Keratinocyte (primary cell): ENCODE data around the gene RPRD1B. TPM values are rescaled to one million over a fixed set of nuclear protein-coding genes. Genes with fewer than 3 reads are reported as not detected.

Experiments used
- DNase-seq: peaks from one replicate; pipeline ENCODE4 v3.0.0-alpha.2; 2011; ENCODE audit warnings: low read depth, missing footprints, low spot score
- FAIRE-seq: peaks from 2 replicates; lab custom pipeline; 2011; peaks lifted over from hg19 to GRCh38; lab: Jason Lieb, UNC
- H2AFZ ChIP-seq: 2 replicates; pipeline ENCODE4 v1.6.0; 2012; ENCODE audit warnings: low read length, control low read depth, inconsistent platforms; ENCODE audit not compliant: control insufficient read depth
- H3K27ac ChIP-seq: 2 replicates; pipeline ENCODE4 v1.5.1; 2011; ENCODE audit warnings: low read length; ENCODE audit not compliant: control insufficient read depth, insufficient read depth
- H3K27me3 ChIP-seq: 3 replicates; pipeline ENCODE4 v1.6.0; 2011; ENCODE audit warnings: low read length; ENCODE audit not compliant: control insufficient read depth, insufficient read depth; ENCODE audit errors: extremely low read depth
- H3K36me3 ChIP-seq, 2 experiments: 2 replicates in 1 of 2; 3 replicates in 1 of 2; pipeline ENCODE4 v1.5.1; 2011; ENCODE audit warnings: low read length in 2 of 2, mild to moderate bottlenecking in 1 of 2; ENCODE audit not compliant: control insufficient read depth in 2 of 2, insufficient read depth in 2 of 2; ENCODE audit errors: extremely low read depth in 1 of 2
- H3K4me1 ChIP-seq: 3 replicates; pipeline ENCODE4 v1.5.1; 2011; ENCODE audit warnings: low read length; ENCODE audit not compliant: control insufficient read depth, insufficient read depth; ENCODE audit errors: extremely low read depth
- H3K4me2 ChIP-seq: 3 replicates; pipeline ENCODE4 v1.6.0; 2011; ENCODE audit warnings: low read depth, low read length; ENCODE audit not compliant: control insufficient read depth, insufficient read depth; ENCODE audit errors: extremely low read depth
- H3K4me3 ChIP-seq, 3 experiments: fragments of 200-600 bp in 1 of 3; sonication (generic) in 1 of 3; 2 replicates in 2 of 3; 3 replicates in 1 of 3; pipeline ENCODE4 v1.5.1; 2011 to 2016; ENCODE audit warnings: low read length in 3 of 3, mild to moderate bottlenecking in 3 of 3, control low read depth in 2 of 3, inconsistent platforms in 1 of 3, low read depth in 1 of 3, mixed read lengths in 1 of 3, mixed run types in 1 of 3, moderate library complexity in 1 of 3; ENCODE audit not compliant: control insufficient read depth in 2 of 3, insufficient read depth in 2 of 3; ENCODE audit errors: extremely low read depth in 1 of 3
- H3K79me2 ChIP-seq: 2 replicates; pipeline ENCODE4 v1.6.0; 2012; ENCODE audit warnings: low read length; ENCODE audit not compliant: control insufficient read depth, insufficient read depth
- H3K9ac ChIP-seq: 3 replicates; pipeline ENCODE4 v1.6.0; 2011; ENCODE audit warnings: low read length; ENCODE audit not compliant: control insufficient read depth, insufficient read depth; ENCODE audit errors: extremely low read depth
- H3K9me1 ChIP-seq: 3 replicates; pipeline ENCODE4 v1.6.0; 2011; ENCODE audit warnings: low read length; ENCODE audit not compliant: control insufficient read depth, insufficient read depth; ENCODE audit errors: extremely low read depth
- H3K9me3 ChIP-seq: 2 replicates; pipeline ENCODE4 v1.5.1; 2012; ENCODE audit warnings: low read depth, low read length; ENCODE audit not compliant: control insufficient read depth
- H4K20me1 ChIP-seq: 3 replicates; pipeline ENCODE4 v1.6.0; 2011; ENCODE audit warnings: low read length; ENCODE audit not compliant: control insufficient read depth, insufficient read depth; ENCODE audit errors: extremely low read depth
- CTCF ChIP-seq, 3 experiments: IDR thresholded peaks in 1 of 3; conservative IDR thresholded peaks in 1 of 3; optimal IDR thresholded peaks in 1 of 3; 2 replicates in 2 of 3; 3 replicates in 1 of 3; pipeline versions ENCODE3 to v1.5.1; 2011; ENCODE audit warnings: low read length in 3 of 3, mild to moderate bottlenecking in 3 of 3, moderate library complexity in 2 of 3, control low read depth in 1 of 3, inconsistent platforms in 1 of 3; ENCODE audit not compliant: insufficient read depth in 2 of 3; ENCODE audit errors: extremely low read depth in 1 of 3
- EZH2 ChIP-seq: IDR thresholded peaks from one replicate; pipeline ENCODE4 v1.6.1; 2012; ENCODE audit warnings: inconsistent platforms, mild to moderate bottlenecking, low read length, moderate library complexity
- dilution Hi-C: fragments of 300-500 bp; cut with MboI; formaldehyde crosslinking; loops from one replicate; pipeline ENCODE4 v1.7.0; 2020; ENCODE audit warnings: low sequenced_read_pairs; ENCODE audit not compliant: extremely low pct_ligation_motif_present
- polyA plus RNA-seq, 5 experiments: library from polyadenylated mRNA; depleted of rRNA in 3 of 5; stranded (reverse) in 3 of 5; stranded (forward) in 1 of 5; unstranded in 1 of 5; fragments of >200 nt; gene quantifications; 1 replicate in 1 of 5; 2 replicates in 3 of 5; 3 replicates in 1 of 5; pipeline versions ENCODE4 v1.2.1 to v1.2.3, GENCODE V29; 2011 to 2012; ENCODE audit warnings: missing spikeins in 2 of 5, low read depth in 1 of 5, low replicate concordance in 1 of 5

The RPRD1B gene
- polyA plus RNA-seq, 1 donor (not counting 4 experiments of a cell fraction or from before 2014, with no cell fraction given): 19.9 TPM

GRCh38 chr20:37987602-37988290 is 45.8 kb upstream of the RPRD1B start:
- dilution Hi-C loops: no loop called here
- Histone ChIP-seq H3K27ac (no peak overlapping the region), H3K9me3 (no peaks in the 10 kb centered on the region)

GRCh38 chr20:37988306-37988954 is 45.1 kb upstream of the RPRD1B start:
- Histone ChIP-seq H3K9me3 (no peaks in the 10 kb centered on the region), H2AFZ (no peak overlapping the region), H3K4me3 (no peak overlapping the region), H3K9me1 (no peaks in the 10 kb centered on the region), H3K4me2 (no peak overlapping the region), H3K4me1 (peaks cover 26% of the 10 kb centered on the region), H3K27ac (no peak overlapping the region), H3K27me3 (no peaks in the 10 kb centered on the region), H3K79me2 (no peaks in the 10 kb centered on the region), H3K9ac (no peak overlapping the region), H4K20me1 (no peaks in the 10 kb centered on the region), H3K36me3 (peaks cover 1 to 11% of the 10 kb centered on the region in 2 experiments)
- TF ChIP-seq EZH2 (no peak), CTCF (optimal IDR thresholded peaks at IDR 0.05 in 1 of 3, IDR thresholded peaks at IDR 0.05 in 1 of 3, conservative IDR thresholded peaks at IDR 0.05 in 1 of 3; ENCODE audit: extremely low read depth in 1 of 3, insufficient read depth in 2 of 3, low read length in 3 of 3) (no peak)
- dilution Hi-C loops: no loop called here
- FAIRE-seq (no peak), DNase-seq (no peak)

More at GRCh38 chr20:37987602-37988290, 45.8 kb upstream of the RPRD1B start:
- no peaks in the 10 kb centered on the region for H3K79me2 ChIP-seq
- H3K4me3 ChIP-seq: no peak overlapping the region
- no peaks in the 10 kb centered on the region for H4K20me1 ChIP-seq
- no peak overlapping the region for H3K4me2 ChIP-seq
- H3K9me1 ChIP-seq: no peaks in the 10 kb centered on the region
- no peak for DNase-seq
- H3K9ac ChIP-seq: no peak overlapping the region
- no peaks in the 10 kb centered on the region for H3K27me3 ChIP-seq
- peaks cover 4 to 10% of the 10 kb centered on the region in 2 experiments for H3K36me3 ChIP-seq
- no peak for TF ChIP-seq CTCF (optimal IDR thresholded peaks at IDR 0.05 in 1 of 3, IDR thresholded peaks at IDR 0.05 in 1 of 3, conservative IDR thresholded peaks at IDR 0.05 in 1 of 3; ENCODE audit: extremely low read depth in 1 of 3, insufficient read depth in 2 of 3, low read length in 3 of 3)
- TF ChIP-seq EZH2: no peak
- H2AFZ ChIP-seq: no peak overlapping the region
- FAIRE-seq: no peak
- H3K4me1 ChIP-seq: peaks cover 22% of the 10 kb centered on the region
